ENCODE results near the gene COL5A2. TPM values are rescaled to one million over a fixed set of nuclear protein-coding genes. Genes with fewer than 3 reads are reported as not detected.

The COL5A2 gene
- polyA plus RNA-seq, 4 donors, result 0.45 to 66.1 (median 7.8) TPM

GRCh38 chr2:189096769-189097447, 82.7 kb downstream of the COL5A2 start:
- peaks cover 0 to 3% (median 0%) of the 10 kb centered on the region in 3 donors for H3K4me1 ChIP-seq (ENCODE audit: control insufficient read depth in 3 of 3, insufficient read depth in 2 of 3, low read depth in 1 of 3, low read length in 2 of 3)
- H3K9me3 ChIP-seq (ENCODE audit: control insufficient read depth in 2 of 2, insufficient read depth in 1 of 2, low read depth in 1 of 2, low read length in 1 of 2), result no peaks in the 10 kb centered on the region
- FAIRE-seq (no peak), DNase-seq (peak in 1 of 2 donors; percentile 56)
- H3K4me3 ChIP-seq (ENCODE audit: low read depth in 1 of 3, low read length in 3 of 3), result no peak overlapping the region
- H3K27me3 ChIP-seq (ENCODE audit: control insufficient read depth in 3 of 3, insufficient read depth in 3 of 3, low read length in 3 of 3), result peaks cover 0 to 2% (median 0%) of the 10 kb centered on the region in 3 donors
- H3K36me3 ChIP-seq (ENCODE audit: control insufficient read depth in 3 of 3, insufficient read depth in 2 of 3, low read depth in 1 of 3, low read length in 3 of 3), result peaks cover 0 to 2% (median 0%) of the 10 kb centered on the region in 3 donors
- H3K27ac ChIP-seq (ENCODE audit: low read depth in 1 of 3, low read length in 2 of 3), result peak overlapping the region in 1 of 3 donors; percentile 44
- 52 to 67% (median 55%) methylated on average over 4 of the region's 4 CpGs for WGBS, 3 donors

- peaks cover 0 to 2% (median 0%) of the 10 kb centered on the region in 3 donors for H3K36me3 ChIP-seq (ENCODE audit: control insufficient read depth in 3 of 3, insufficient read depth in 2 of 3, low read depth in 1 of 3, low read length in 3 of 3)
- H3K27me3 ChIP-seq (ENCODE audit: control insufficient read depth in 3 of 3, insufficient read depth in 3 of 3, low read length in 3 of 3), result no peaks in the 10 kb centered on the region
- DNase-seq (no peak), FAIRE-seq (no peak)
- H3K4me3 ChIP-seq (ENCODE audit: low read depth in 1 of 3, low read length in 3 of 3), result no peak overlapping the region
- H3K4me1 ChIP-seq (ENCODE audit: control insufficient read depth in 3 of 3, insufficient read depth in 2 of 3, low read depth in 1 of 3, low read length in 2 of 3), result peaks cover 0 to 3% (median 0%) of the 10 kb centered on the region in 3 donors
- WGBS, 3 donors, result 79 to 86% (median 85%) methylated on average over 3 of the region's 3 CpGs
- no peak overlapping the region for H3K27ac ChIP-seq (ENCODE audit: low read depth in 1 of 3, low read length in 2 of 3)
- H3K9me3 ChIP-seq (ENCODE audit: control insufficient read depth in 2 of 2, insufficient read depth in 1 of 2, low read depth in 1 of 2, low read length in 1 of 2), result no peaks in the 10 kb centered on the region
Measured at GRCh38 chr2:189095101-189095500, 84.5 kb downstream of the COL5A2 start.

GRCh38 chr2:189092936-189093335, 86.6 kb downstream of the COL5A2 start:
- DNase-seq, result no peak
- 65 to 87% (median 80%) methylated on average over 2 of the region's 2 CpGs for WGBS, 3 donors
- no peak overlapping the region for H3K27ac ChIP-seq (ENCODE audit: low read depth in 1 of 3, low read length in 2 of 3)
- H3K36me3 ChIP-seq (ENCODE audit: control insufficient read depth in 3 of 3, insufficient read depth in 2 of 3, low read depth in 1 of 3, low read length in 3 of 3), result peaks cover 0 to 2% (median 0%) of the 10 kb centered on the region in 3 donors
- H3K4me1 ChIP-seq (ENCODE audit: control insufficient read depth in 3 of 3, insufficient read depth in 2 of 3, low read depth in 1 of 3, low read length in 2 of 3), result peaks cover 0 to 3% (median 0%) of the 10 kb centered on the region in 3 donors
- H3K9me3 ChIP-seq (ENCODE audit: control insufficient read depth in 2 of 2, insufficient read depth in 1 of 2, low read depth in 1 of 2, low read length in 1 of 2), result no peaks in the 10 kb centered on the region
- H3K4me3 ChIP-seq (ENCODE audit: low read depth in 1 of 3, low read length in 3 of 3), result no peak overlapping the region
- no peak for FAIRE-seq
- H3K27me3 ChIP-seq (ENCODE audit: control insufficient read depth in 3 of 3, insufficient read depth in 3 of 3, low read length in 3 of 3), result no peaks in the 10 kb centered on the region

GRCh38 chr2:189091253-189091652, 88.3 kb downstream of the COL5A2 start:
- Histone ChIP-seq H3K27me3 (ENCODE audit: control insufficient read depth in 3 of 3, insufficient read depth in 3 of 3, low read length in 3 of 3) (no peaks in the 10 kb centered on the region), H3K4me3 (ENCODE audit: low read depth in 1 of 3, low read length in 3 of 3) (no peak overlapping the region), H3K9me3 (ENCODE audit: control insufficient read depth in 2 of 2, insufficient read depth in 1 of 2, low read depth in 1 of 2, low read length in 1 of 2) (no peaks in the 10 kb centered on the region), H3K36me3 (ENCODE audit: control insufficient read depth in 3 of 3, insufficient read depth in 2 of 3, low read depth in 1 of 3, low read length in 3 of 3) (peaks cover 0 to 2% (median 0%) of the 10 kb centered on the region in 3 donors), H3K4me1 (ENCODE audit: control insufficient read depth in 3 of 3, insufficient read depth in 2 of 3, low read depth in 1 of 3, low read length in 2 of 3) (no peaks in the 10 kb centered on the region), H3K27ac (ENCODE audit: low read depth in 1 of 3, low read length in 2 of 3) (no peak overlapping the region)
- DNase-seq (no peak), FAIRE-seq (no peak)
- 37 to 49% (median 42%) methylated on average over 1 of the region's 1 CpG for WGBS, 3 donors

- Histone ChIP-seq H3K36me3 (ENCODE audit: control insufficient read depth in 3 of 3, insufficient read depth in 2 of 3, low read depth in 1 of 3, low read length in 3 of 3) (peaks cover 0 to 2% (median 0%) of the 10 kb centered on the region in 3 donors), H3K27ac (ENCODE audit: low read depth in 1 of 3, low read length in 2 of 3) (no peak overlapping the region), H3K4me1 (ENCODE audit: control insufficient read depth in 3 of 3, insufficient read depth in 2 of 3, low read depth in 1 of 3, low read length in 2 of 3) (no peaks in the 10 kb centered on the region), H3K4me3 (ENCODE audit: low read depth in 1 of 3, low read length in 3 of 3) (no peak overlapping the region), H3K27me3 (ENCODE audit: control insufficient read depth in 3 of 3, insufficient read depth in 3 of 3, low read length in 3 of 3) (no peaks in the 10 kb centered on the region), H3K9me3 (ENCODE audit: control insufficient read depth in 2 of 2, insufficient read depth in 1 of 2, low read depth in 1 of 2, low read length in 1 of 2) (no peaks in the 10 kb centered on the region)
- 31 to 47% (median 45%) methylated on average over 3 of the region's 3 CpGs for WGBS, 3 donors
- FAIRE-seq, result no peak
- DNase-seq, result no peak
Measured at GRCh38 chr2:189088591-189089205, 90.9 kb downstream of the COL5A2 start.

GRCh38 chr2:189086710-189087109, 92.9 kb downstream of the COL5A2 start:
- FAIRE-seq, result no peak
- no peak overlapping the region for H3K27ac ChIP-seq (ENCODE audit: low read depth in 1 of 3, low read length in 2 of 3)
- H3K4me3 ChIP-seq (ENCODE audit: low read depth in 1 of 3, low read length in 3 of 3), result no peak overlapping the region
- DNase-seq, result no peak
- no peaks in the 10 kb centered on the region for H3K9me3 ChIP-seq (ENCODE audit: control insufficient read depth in 2 of 2, insufficient read depth in 1 of 2, low read depth in 1 of 2, low read length in 1 of 2)
- H3K36me3 ChIP-seq (ENCODE audit: control insufficient read depth in 3 of 3, insufficient read depth in 2 of 3, low read depth in 1 of 3, low read length in 3 of 3), result no peaks in the 10 kb centered on the region
- no peaks in the 10 kb centered on the region for H3K4me1 ChIP-seq (ENCODE audit: control insufficient read depth in 3 of 3, insufficient read depth in 2 of 3, low read depth in 1 of 3, low read length in 2 of 3)
- WGBS, 3 donors, result 57 to 71% (median 65%) methylated on average over 2 of the region's 2 CpGs
- no peaks in the 10 kb centered on the region for H3K27me3 ChIP-seq (ENCODE audit: control insufficient read depth in 3 of 3, insufficient read depth in 3 of 3, low read length in 3 of 3)

GRCh38 chr2:189086250-189086649, 93.3 kb downstream of the COL5A2 start:
- Histone ChIP-seq H3K4me1 (ENCODE audit: control insufficient read depth in 3 of 3, insufficient read depth in 2 of 3, low read depth in 1 of 3, low read length in 2 of 3) (no peaks in the 10 kb centered on the region), H3K36me3 (ENCODE audit: control insufficient read depth in 3 of 3, insufficient read depth in 2 of 3, low read depth in 1 of 3, low read length in 3 of 3) (no peaks in the 10 kb centered on the region), H3K9me3 (ENCODE audit: control insufficient read depth in 2 of 2, insufficient read depth in 1 of 2, low read depth in 1 of 2, low read length in 1 of 2) (no peaks in the 10 kb centered on the region), H3K4me3 (ENCODE audit: low read depth in 1 of 3, low read length in 3 of 3) (no peak overlapping the region), H3K27ac (ENCODE audit: low read depth in 1 of 3, low read length in 2 of 3) (no peak overlapping the region), H3K27me3 (ENCODE audit: control insufficient read depth in 3 of 3, insufficient read depth in 3 of 3, low read length in 3 of 3) (no peaks in the 10 kb centered on the region)
- FAIRE-seq (no peak), DNase-seq (no peak)
- WGBS, 3 donors, result 55 to 72% (median 67%) methylated on average over 2 of the region's 2 CpGs

- 86 to 89% (median 87%) methylated on average over 3 of the region's 3 CpGs for whole genome bisulfite sequencing, 3 donors
Measured at GRCh38 chr2:189083606-189084005, 96.0 kb downstream of the COL5A2 start.

More at GRCh38 chr2:189083606-189084005, 96.0 kb downstream of the COL5A2 start:
- no peaks in the 10 kb centered on the region for H3K27me3 ChIP-seq (ENCODE audit: control insufficient read depth in 3 of 3, insufficient read depth in 3 of 3, low read length in 3 of 3)
- DNase-seq (no peak), FAIRE-seq (no peak)
- peaks cover 0 to 2% (median 0%) of the 10 kb centered on the region in 3 donors for H3K36me3 ChIP-seq (ENCODE audit: control insufficient read depth in 3 of 3, insufficient read depth in 2 of 3, low read depth in 1 of 3, low read length in 3 of 3)
- H3K4me1 ChIP-seq (ENCODE audit: control insufficient read depth in 3 of 3, insufficient read depth in 2 of 3, low read depth in 1 of 3, low read length in 2 of 3), result no peaks in the 10 kb centered on the region
- H3K4me3 ChIP-seq (ENCODE audit: low read depth in 1 of 3, low read length in 3 of 3), result no peak overlapping the region
- H3K9me3 ChIP-seq (ENCODE audit: control insufficient read depth in 2 of 2, insufficient read depth in 1 of 2, low read depth in 1 of 2, low read length in 1 of 2), result no peaks in the 10 kb centered on the region
- no peak overlapping the region for H3K27ac ChIP-seq (ENCODE audit: low read depth in 1 of 3, low read length in 2 of 3)

Measured in small intestine (tissue), 7 donors.